ENCODE data around the gene ZNF124. TPM values are rescaled to one million over a fixed set of nuclear protein-coding genes. Genes with fewer than 3 reads are reported as not detected.

ZNF124 gene
- total and polyA plus RNA-seq, 2 of the 13 experiments (the other 11 are each of a cell fraction or from before 2014, with no cell fraction given): 9.7 to 134 TPM

DNA sequence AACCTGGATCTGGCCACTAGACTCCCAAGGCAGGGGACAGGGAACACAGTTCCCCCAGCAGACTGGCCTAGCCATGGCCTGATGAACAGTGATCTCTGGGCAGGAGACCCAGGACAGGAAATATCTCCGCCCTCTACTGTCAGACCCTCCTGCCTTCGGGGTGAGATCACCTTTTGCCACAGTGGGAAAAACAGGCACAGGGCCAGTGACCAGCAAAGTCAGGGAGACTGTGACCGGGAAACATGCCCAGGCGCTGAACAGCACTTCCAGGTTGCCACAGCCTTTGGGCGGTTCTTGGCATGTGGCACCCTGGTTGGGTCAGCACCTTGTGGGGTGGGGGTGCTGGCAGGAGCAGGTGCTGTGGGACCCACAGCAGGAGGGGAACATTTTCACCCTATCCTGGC is 58.7 kb downstream of the ZNF124 start (continued):
- TF ChIP-seq KLF15 (CRISPR knock-in tag; IDR thresholded peaks at IDR 0.05; ENCODE audit: borderline replicate concordance): 0 out of 2 replicates have a peak, but pooled peaks have one; percentile 24
- peak; percentile 42; the same call in 1 of the 2 replicates for TF ChIP-seq MYC (CRISPR knock-in tag; IDR thresholded peaks at IDR 0.05; ENCODE audit: borderline replicate concordance)
- no peak for TF ChIP-seq FOXA3 (CRISPR knock-in tag; IDR thresholded peaks at IDR 0.05)
- no peak for TF ChIP-seq HDAC1 (CRISPR knock-in tag; IDR thresholded peaks at IDR 0.05)
- TF ChIP-seq, protein P1, sequence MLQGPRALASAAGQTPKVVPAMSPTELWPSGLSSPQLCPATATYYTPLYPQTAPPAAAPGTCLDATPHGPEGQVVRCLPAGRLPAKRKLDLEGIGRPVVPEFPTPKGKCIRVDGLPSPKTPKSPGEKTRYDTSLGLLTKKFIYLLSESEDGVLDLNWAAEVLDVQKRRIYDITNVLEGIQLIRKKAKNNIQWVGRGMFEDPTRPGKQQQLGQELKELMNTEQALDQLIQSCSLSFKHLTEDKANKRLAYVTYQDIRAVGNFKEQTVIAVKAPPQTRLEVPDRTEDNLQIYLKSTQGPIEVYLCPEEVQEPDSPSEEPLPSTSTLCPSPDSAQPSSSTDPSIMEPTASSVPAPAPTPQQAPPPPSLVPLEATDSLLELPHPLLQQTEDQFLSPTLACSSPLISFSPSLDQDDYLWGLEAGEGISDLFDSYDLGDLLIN (CRISPR knock-in tag; IDR thresholded peaks at IDR 0.05; ENCODE audit: borderline replicate concordance): 0 out of 2 replicates have a peak, but pooled peaks have one; percentile 22
- TF ChIP-seq NR2F2 (IDR thresholded peaks at IDR 0.05; ENCODE audit: borderline replicate concordance, low read depth): no peak
- TF ChIP-seq ZNF607 (CRISPR knock-in tag; IDR thresholded peaks at IDR 0.05; ENCODE audit: borderline replicate concordance): peak; percentile 76; the same call in 1 of the 2 replicates
- peak; percentile 57 for TF ChIP-seq CTCF (CRISPR knock-in tag; IDR thresholded peaks at IDR 0.05)
- TF ChIP-seq FOSL2 (CRISPR knock-in tag; IDR thresholded peaks at IDR 0.05): peak; percentile 43
- TF ChIP-seq EHMT2 (IDR thresholded peaks at IDR 0.05; ENCODE audit: borderline replicate concordance, low read depth, low read length): no peak
- TF ChIP-seq PITX1 (CRISPR knock-in tag; IDR thresholded peaks at IDR 0.05): 0 out of 2 replicates have a peak, but pooled peaks have one; percentile 46
- no peak for TF ChIP-seq EP300 (IDR thresholded peaks at IDR 0.05; ENCODE audit: low read depth in 2 of 2, low read length in 2 of 2)
- no peak for TF ChIP-seq EP300 (CRISPR knock-in tag; IDR thresholded peaks at IDR 0.05; ENCODE audit: borderline replicate concordance)
- peak; percentile 56 for TF ChIP-seq SALL1 (CRISPR knock-in tag; IDR thresholded peaks at IDR 0.05)
- peak; percentile 6; the same call in 1 of the 2 replicates for TF ChIP-seq STAG1 (CRISPR knock-in tag; IDR thresholded peaks at IDR 0.05)
- TF ChIP-seq PPARG (CRISPR knock-in tag; conservative IDR thresholded peaks at IDR 0.05): peak; percentile 48; the same call in 1 of the 2 replicates
- TF ChIP-seq, protein P2, sequence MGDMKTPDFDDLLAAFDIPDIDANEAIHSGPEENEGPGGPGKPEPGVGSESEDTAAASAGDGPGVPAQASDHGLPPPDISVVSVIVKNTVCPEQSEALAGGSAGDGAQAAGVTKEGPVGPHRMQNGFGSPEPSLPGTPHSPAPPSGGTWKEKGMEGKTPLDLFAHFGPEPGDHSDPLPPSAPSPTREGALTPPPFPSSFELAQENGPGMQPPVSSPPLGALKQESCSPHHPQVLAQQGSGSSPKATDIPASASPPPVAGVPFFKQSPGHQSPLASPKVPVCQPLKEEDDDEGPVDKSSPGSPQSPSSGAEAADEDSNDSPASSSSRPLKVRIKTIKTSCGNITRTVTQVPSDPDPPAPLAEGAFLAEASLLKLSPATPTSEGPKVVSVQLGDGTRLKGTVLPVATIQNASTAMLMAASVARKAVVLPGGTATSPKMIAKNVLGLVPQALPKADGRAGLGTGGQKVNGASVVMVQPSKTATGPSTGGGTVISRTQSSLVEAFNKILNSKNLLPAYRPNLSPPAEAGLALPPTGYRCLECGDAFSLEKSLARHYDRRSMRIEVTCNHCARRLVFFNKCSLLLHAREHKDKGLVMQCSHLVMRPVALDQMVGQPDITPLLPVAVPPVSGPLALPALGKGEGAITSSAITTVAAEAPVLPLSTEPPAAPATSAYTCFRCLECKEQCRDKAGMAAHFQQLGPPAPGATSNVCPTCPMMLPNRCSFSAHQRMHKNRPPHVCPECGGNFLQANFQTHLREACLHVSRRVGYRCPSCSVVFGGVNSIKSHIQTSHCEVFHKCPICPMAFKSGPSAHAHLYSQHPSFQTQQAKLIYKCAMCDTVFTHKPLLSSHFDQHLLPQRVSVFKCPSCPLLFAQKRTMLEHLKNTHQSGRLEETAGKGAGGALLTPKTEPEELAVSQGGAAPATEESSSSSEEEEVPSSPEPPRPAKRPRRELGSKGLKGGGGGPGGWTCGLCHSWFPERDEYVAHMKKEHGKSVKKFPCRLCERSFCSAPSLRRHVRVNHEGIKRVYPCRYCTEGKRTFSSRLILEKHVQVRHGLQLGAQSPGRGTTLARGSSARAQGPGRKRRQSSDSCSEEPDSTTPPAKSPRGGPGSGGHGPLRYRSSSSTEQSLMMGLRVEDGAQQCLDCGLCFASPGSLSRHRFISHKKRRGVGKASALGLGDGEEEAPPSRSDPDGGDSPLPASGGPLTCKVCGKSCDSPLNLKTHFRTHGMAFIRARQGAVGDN (CRISPR knock-in tag; IDR thresholded peaks at IDR 0.05): peak; percentile 54
- peak; percentile 22; the same call in 1 of the 2 replicates for TF ChIP-seq TFDP1 (CRISPR knock-in tag; IDR thresholded peaks at IDR 0.05; ENCODE audit: borderline replicate concordance)
- TF ChIP-seq, protein P3, sequence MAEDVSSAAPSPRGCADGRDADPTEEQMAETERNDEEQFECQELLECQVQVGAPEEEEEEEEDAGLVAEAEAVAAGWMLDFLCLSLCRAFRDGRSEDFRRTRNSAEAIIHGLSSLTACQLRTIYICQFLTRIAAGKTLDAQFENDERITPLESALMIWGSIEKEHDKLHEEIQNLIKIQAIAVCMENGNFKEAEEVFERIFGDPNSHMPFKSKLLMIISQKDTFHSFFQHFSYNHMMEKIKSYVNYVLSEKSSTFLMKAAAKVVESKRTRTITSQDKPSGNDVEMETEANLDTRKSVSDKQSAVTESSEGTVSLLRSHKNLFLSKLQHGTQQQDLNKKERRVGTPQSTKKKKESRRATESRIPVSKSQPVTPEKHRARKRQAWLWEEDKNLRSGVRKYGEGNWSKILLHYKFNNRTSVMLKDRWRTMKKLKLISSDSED (CRISPR knock-in tag; IDR thresholded peaks at IDR 0.05): no peak
- peak; percentile 50; the same call in 1 of the 2 replicates for TF ChIP-seq RXRB (CRISPR knock-in tag; IDR thresholded peaks at IDR 0.05; ENCODE audit: borderline replicate concordance)
- TF ChIP-seq XRCC5 (optimal IDR thresholded peaks at IDR 0.05; ENCODE audit: low read length): peak; percentile 19

Data from HepG2 (cell line).